ENCODE results near the gene RHOG. TPM values are rescaled to one million over a fixed set of nuclear protein-coding genes. Genes with fewer than 3 reads are reported as not detected.
A peak's percentile ranks its signal among the peaks of the same experiment; 100 is the strongest.

RHOG gene
- total RNA-seq, 1 experiment from 2014 or later, result 31.2 TPM

- no TSS peak for BruUV-seq (replicated peaks)
- intact Hi-C loops (cut with micrococcal nuclease; ENCODE audit: unreplicated experiment), result no loop called here
- no peak for TF ChIP-seq CTCF (IDR thresholded peaks at IDR 0.05; ENCODE audit: unreplicated experiment)
- peaks cover 17% of the 10 kb centered on the region for H3K36me3 Mint-ChIP-seq (ENCODE audit: insufficient read depth, unreplicated experiment)
- H3K9me3 Mint-ChIP-seq (ENCODE audit: low read depth, unreplicated experiment), result no peaks in the 10 kb centered on the region
- H3K27ac Mint-ChIP-seq (ENCODE audit: unreplicated experiment), result no peak overlapping the region
- CTCF ChIA-PET, result interaction anchor here (0.7 kb wide), 1 partner anchor 29 kb away, joined by 3 read pairs; no protein-coding TSS in a partner anchor
- H3K4me1 Mint-ChIP-seq (ENCODE audit: low read depth, unreplicated experiment), result peaks cover 16% of the 10 kb centered on the region
- DNase-seq, result no peak
- no peak overlapping the region for H3K4me3 Mint-ChIP-seq (ENCODE audit: low read depth, unreplicated experiment)
- H3K27me3 Mint-ChIP-seq (ENCODE audit: unreplicated experiment), result no peaks in the 10 kb centered on the region
These were observed 29.8 kb downstream of the RHOG start for GRCh38 chr11:3810951-3811350.

GRCh38 chr11:3810446-3810845 lies 30.3 kb downstream of the RHOG start:
- Mint-ChIP-seq H3K27ac (ENCODE audit: unreplicated experiment) (no peak overlapping the region), H3K27me3 (ENCODE audit: unreplicated experiment) (no peaks in the 10 kb centered on the region), H3K4me1 (ENCODE audit: low read depth, unreplicated experiment) (peaks cover 12% of the 10 kb centered on the region), H3K9me3 (ENCODE audit: low read depth, unreplicated experiment) (no peaks in the 10 kb centered on the region), H3K36me3 (ENCODE audit: insufficient read depth, unreplicated experiment) (peaks cover 17% of the 10 kb centered on the region), H3K4me3 (ENCODE audit: low read depth, unreplicated experiment) (no peak overlapping the region)
- DNase-seq, result no peak
- intact Hi-C loops (cut with micrococcal nuclease; ENCODE audit: unreplicated experiment), result no loop called here
- no peak for TF ChIP-seq CTCF (IDR thresholded peaks at IDR 0.05; ENCODE audit: unreplicated experiment)
- no TSS peak for BruUV-seq (replicated peaks)
- CTCF ChIA-PET, result interaction anchor here (0.6 to 3.2 kb wide), 3 partner anchors 30 to 305 kb away, joined by 3 to 20 read pairs (median 4); partner anchors contain the start of gene RHOG

GRCh38 chr11:3809624-3809928 lies 31.2 kb downstream of the RHOG start:
- Mint-ChIP-seq H3K4me1 (ENCODE audit: low read depth, unreplicated experiment) (peaks cover 12% of the 10 kb centered on the region), H3K4me3 (ENCODE audit: low read depth, unreplicated experiment) (no peak overlapping the region), H3K36me3 (ENCODE audit: insufficient read depth, unreplicated experiment) (peaks cover 17% of the 10 kb centered on the region), H3K27ac (ENCODE audit: unreplicated experiment) (no peak overlapping the region), H3K9me3 (ENCODE audit: low read depth, unreplicated experiment) (no peaks in the 10 kb centered on the region), H3K27me3 (ENCODE audit: unreplicated experiment) (no peaks in the 10 kb centered on the region)
- no TSS peak for BruUV-seq (replicated peaks)
- no peak for TF ChIP-seq CTCF (IDR thresholded peaks at IDR 0.05; ENCODE audit: unreplicated experiment)
- intact Hi-C loops (cut with micrococcal nuclease; ENCODE audit: unreplicated experiment), result no loop called here
- CTCF ChIA-PET, result interaction anchor here (0.6 to 3.2 kb wide), 6 partner anchors 16 to 306 kb away, joined by 3 to 20 read pairs (median 4); partner anchors contain the start of gene RHOG
- no peak for DNase-seq

GRCh38 chr11:3808861-3809623 lies 31.7 kb downstream of the RHOG start:
- peaks cover 17% of the 10 kb centered on the region for H3K36me3 Mint-ChIP-seq (ENCODE audit: insufficient read depth, unreplicated experiment)
- peak overlapping the region; percentile 89 for H3K4me3 Mint-ChIP-seq (ENCODE audit: low read depth, unreplicated experiment)
- H3K4me1 Mint-ChIP-seq (ENCODE audit: low read depth, unreplicated experiment), result peaks cover 12% of the 10 kb centered on the region
- intact Hi-C loops (cut with micrococcal nuclease; ENCODE audit: unreplicated experiment), result no loop called here
- no peak overlapping the region for H3K27ac Mint-ChIP-seq (ENCODE audit: unreplicated experiment)
- BruUV-seq (replicated peaks), result no TSS peak
- TF ChIP-seq CTCF (IDR thresholded peaks at IDR 0.05; ENCODE audit: unreplicated experiment), result peak; percentile 27
- H3K27me3 Mint-ChIP-seq (ENCODE audit: unreplicated experiment), result no peaks in the 10 kb centered on the region
- CTCF ChIA-PET, result interaction anchor here (0.6 to 3.2 kb wide), 6 partner anchors 16 to 264 kb away, joined by 3 to 20 read pairs (median 4); partner anchors contain the start of gene RHOG
- peak; percentile 67 for DNase-seq
- H3K9me3 Mint-ChIP-seq (ENCODE audit: low read depth, unreplicated experiment), result no peaks in the 10 kb centered on the region
